ENCODE measurements around the gene ZNHIT6. TPM values are rescaled to one million over a fixed set of nuclear protein-coding genes. Genes with fewer than 3 reads are reported as not detected.
"Not testable (repeated sequence)": the region's sequence is repeated elsewhere in the genome, so short reads cannot be mapped to it uniquely, and the experiment has no call there.

The ZNHIT6 gene
- total RNA-seq, 1 experiment from 2014 or later: 28.0 TPM

DNA sequence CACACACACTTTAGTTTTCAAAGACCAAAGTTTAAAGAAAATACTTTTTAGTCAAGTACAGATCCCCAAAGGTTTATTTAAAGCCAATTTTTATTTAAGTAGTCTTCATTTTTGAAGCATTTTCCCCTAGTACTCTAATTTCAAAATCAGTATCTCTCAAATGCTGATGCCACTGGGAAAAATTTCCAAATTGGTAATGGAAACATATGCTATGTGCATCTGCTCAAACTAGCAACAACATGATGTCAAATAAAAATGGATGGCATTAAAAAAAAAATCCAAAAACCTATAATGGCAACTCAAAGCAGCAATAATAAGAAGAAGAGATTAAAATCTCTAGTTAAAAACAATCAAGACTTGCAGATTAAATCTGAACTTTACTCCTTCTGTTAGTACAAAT, 58.6 kb downstream of the ZNHIT6 start:
- H3K4me3 ChIP-seq (ENCODE audit: low read length): no peak overlapping the region
- no peaks in the 10 kb centered on the region for H3K9me2 ChIP-seq (replicated peaks; ENCODE audit: insufficient read depth, low read length)
- H2AFZ ChIP-seq (ENCODE audit: low read length): no peak overlapping the region
- H3K27me3 ChIP-seq (ENCODE audit: low read length): no peaks in the 10 kb centered on the region
- H3K9me3 ChIP-seq (ENCODE audit: low read length): peaks cover 5% of the 10 kb centered on the region; the same call in 1 of the 2 replicates
- 0 out of 2 replicates have a peak, but pooled peaks cover 3% of the 10 kb centered on the region for H3K79me2 ChIP-seq (ENCODE audit: low read length)
- no peaks in the 10 kb centered on the region for H4K20me1 ChIP-seq (ENCODE audit: insufficient read depth, low read depth, low read length)
- H3K9ac ChIP-seq (ENCODE audit: low read length): no peak overlapping the region
- H3K4me1 ChIP-seq (ENCODE audit: low read length): no peaks in the 10 kb centered on the region
- peaks cover 45% of the 10 kb centered on the region for H3K36me3 ChIP-seq (ENCODE audit: insufficient read depth, low read length)
- no peak overlapping the region for H3K4me2 ChIP-seq (ENCODE audit: low read depth, low read length, poor library complexity, severe bottlenecking)
- no peak overlapping the region for H3K27ac ChIP-seq (ENCODE audit: low read length)
- DNase-seq: no peak

GRCh38 chr1:85641598-85642556, 66.4 kb downstream of the ZNHIT6 start:
- Histone ChIP-seq H3K36me3 (ENCODE audit: insufficient read depth, low read length) (peaks cover 17% of the 10 kb centered on the region), H3K9me3 (ENCODE audit: low read length) (peaks cover 17% of the 10 kb centered on the region), H3K79me2 (ENCODE audit: low read length) (peaks cover 14% of the 10 kb centered on the region)
- DNase-seq; H3K27ac ChIP-seq (ENCODE audit: low read length); H3K4me3 ChIP-seq (ENCODE audit: low read length); H2AFZ ChIP-seq (ENCODE audit: low read length); H3K4me2 ChIP-seq (ENCODE audit: low read depth, low read length, poor library complexity, severe bottlenecking); H3K27me3 ChIP-seq (ENCODE audit: low read length); H3K9ac ChIP-seq (ENCODE audit: low read length); H3K9me2 ChIP-seq (replicated peaks; ENCODE audit: insufficient read depth, low read length); H3K4me1 ChIP-seq (ENCODE audit: low read length); H4K20me1 ChIP-seq (ENCODE audit: insufficient read depth, low read depth, low read length): not testable (repeated sequence)

- H3K4me2 ChIP-seq (ENCODE audit: low read depth, low read length, poor library complexity, severe bottlenecking); H3K4me1 ChIP-seq (ENCODE audit: low read length): not testable (repeated sequence)
These were observed 68.3 kb downstream of the ZNHIT6 start for GRCh38 chr1:85639920-85640319.

GRCh38 chr1:85638412-85638811, 69.8 kb downstream of the ZNHIT6 start:
- Histone ChIP-seq H4K20me1 (ENCODE audit: insufficient read depth, low read depth, low read length) (no peaks in the 10 kb centered on the region), H3K4me3 (ENCODE audit: low read length) (no peak overlapping the region), H3K9ac (ENCODE audit: low read length) (no peak overlapping the region), H2AFZ (ENCODE audit: low read length) (no peak overlapping the region), H3K4me1 (ENCODE audit: low read length) (no peaks in the 10 kb centered on the region), H3K79me2 (ENCODE audit: low read length) (peaks cover 14% of the 10 kb centered on the region), H3K4me2 (ENCODE audit: low read depth, low read length, poor library complexity, severe bottlenecking) (no peak overlapping the region), H3K36me3 (ENCODE audit: insufficient read depth, low read length) (peaks cover 17% of the 10 kb centered on the region), H3K9me2 (replicated peaks; ENCODE audit: insufficient read depth, low read length) (no peaks in the 10 kb centered on the region), H3K9me3 (ENCODE audit: low read length) (peaks cover 17% of the 10 kb centered on the region), H3K27ac (ENCODE audit: low read length) (no peak overlapping the region), H3K27me3 (ENCODE audit: low read length) (no peaks in the 10 kb centered on the region)
- DNase-seq: no peak

More at GRCh38 chr1:85639920-85640319, 68.3 kb downstream of the ZNHIT6 start:
- not testable (repeated sequence) for H3K4me3 ChIP-seq (ENCODE audit: low read length); H2AFZ ChIP-seq (ENCODE audit: low read length); H4K20me1 ChIP-seq (ENCODE audit: insufficient read depth, low read depth, low read length); DNase-seq; H3K27me3 ChIP-seq (ENCODE audit: low read length); H3K9me2 ChIP-seq (replicated peaks; ENCODE audit: insufficient read depth, low read length); H3K27ac ChIP-seq (ENCODE audit: low read length); H3K9ac ChIP-seq (ENCODE audit: low read length)
- Histone ChIP-seq H3K9me3 (ENCODE audit: low read length) (peaks cover 17% of the 10 kb centered on the region), H3K79me2 (ENCODE audit: low read length) (peaks cover 14% of the 10 kb centered on the region), H3K36me3 (ENCODE audit: insufficient read depth, low read length) (peaks cover 17% of the 10 kb centered on the region)

GRCh38 chr1:85630493-85630892, 77.7 kb downstream of the ZNHIT6 start:
- Histone ChIP-seq H3K4me3 (ENCODE audit: low read length) (no peak overlapping the region), H3K4me1 (ENCODE audit: low read length) (peaks cover 5% of the 10 kb centered on the region), H3K4me2 (ENCODE audit: low read depth, low read length, poor library complexity, severe bottlenecking) (no peak overlapping the region), H3K36me3 (ENCODE audit: insufficient read depth, low read length) (no peaks in the 10 kb centered on the region), H3K9me3 (ENCODE audit: low read length) (no peaks in the 10 kb centered on the region), H3K9ac (ENCODE audit: low read length) (no peak overlapping the region), H3K27me3 (ENCODE audit: low read length) (no peaks in the 10 kb centered on the region), H3K79me2 (ENCODE audit: low read length) (no peaks in the 10 kb centered on the region), H4K20me1 (ENCODE audit: insufficient read depth, low read depth, low read length) (no peaks in the 10 kb centered on the region), H3K27ac (ENCODE audit: low read length) (no peak overlapping the region), H2AFZ (ENCODE audit: low read length) (no peak overlapping the region), H3K9me2 (replicated peaks; ENCODE audit: insufficient read depth, low read length) (no peaks in the 10 kb centered on the region)
- DNase-seq: no peak

- H3K4me2 ChIP-seq (ENCODE audit: low read depth, low read length, poor library complexity, severe bottlenecking): no peak overlapping the region
- no peaks in the 10 kb centered on the region for H3K9me3 ChIP-seq (ENCODE audit: low read length)
- no peaks in the 10 kb centered on the region for H3K79me2 ChIP-seq (ENCODE audit: low read length)
- no peak overlapping the region for H3K27ac ChIP-seq (ENCODE audit: low read length)
- no peak overlapping the region for H3K9ac ChIP-seq (ENCODE audit: low read length)
- peaks cover 5% of the 10 kb centered on the region for H3K4me1 ChIP-seq (ENCODE audit: low read length)
- no peaks in the 10 kb centered on the region for H4K20me1 ChIP-seq (ENCODE audit: insufficient read depth, low read depth, low read length)
- H3K36me3 ChIP-seq (ENCODE audit: insufficient read depth, low read length): no peaks in the 10 kb centered on the region
- DNase-seq: no peak
- H3K27me3 ChIP-seq (ENCODE audit: low read length): no peaks in the 10 kb centered on the region
- no peaks in the 10 kb centered on the region for H3K9me2 ChIP-seq (replicated peaks; ENCODE audit: insufficient read depth, low read length)
- H2AFZ ChIP-seq (ENCODE audit: low read length): no peak overlapping the region
- H3K4me3 ChIP-seq (ENCODE audit: low read length): no peak overlapping the region
These were observed 78.7 kb downstream of the ZNHIT6 start for GRCh38 chr1:85629532-85629920.

GRCh38 chr1:85628791-85629531, 79.3 kb downstream of the ZNHIT6 start:
- Histone ChIP-seq H3K4me3 (ENCODE audit: low read length) (no peak overlapping the region), H4K20me1 (ENCODE audit: insufficient read depth, low read depth, low read length) (no peaks in the 10 kb centered on the region), H3K27ac (ENCODE audit: low read length) (no peak overlapping the region), H3K36me3 (ENCODE audit: insufficient read depth, low read length) (no peaks in the 10 kb centered on the region), H3K4me1 (ENCODE audit: low read length) (peaks cover 5% of the 10 kb centered on the region), H3K9me2 (replicated peaks; ENCODE audit: insufficient read depth, low read length) (no peaks in the 10 kb centered on the region), H3K9me3 (ENCODE audit: low read length) (no peaks in the 10 kb centered on the region), H3K4me2 (ENCODE audit: low read depth, low read length, poor library complexity, severe bottlenecking) (no peak overlapping the region), H3K79me2 (ENCODE audit: low read length) (no peaks in the 10 kb centered on the region), H3K9ac (ENCODE audit: low read length) (no peak overlapping the region), H2AFZ (ENCODE audit: low read length) (no peak overlapping the region), H3K27me3 (ENCODE audit: low read length) (no peaks in the 10 kb centered on the region)
- no peak for DNase-seq

- no peak overlapping the region for H3K9ac ChIP-seq (ENCODE audit: low read length)
- no peak overlapping the region for H3K27ac ChIP-seq (ENCODE audit: low read length)
- H3K36me3 ChIP-seq (ENCODE audit: insufficient read depth, low read length): peaks cover 3% of the 10 kb centered on the region; the same call in 1 of the 2 replicates
- no peak for DNase-seq
- no peaks in the 10 kb centered on the region for H3K27me3 ChIP-seq (ENCODE audit: low read length)
- no peaks in the 10 kb centered on the region for H3K9me2 ChIP-seq (replicated peaks; ENCODE audit: insufficient read depth, low read length)
- peaks cover 5% of the 10 kb centered on the region for H3K4me1 ChIP-seq (ENCODE audit: low read length)
- H2AFZ ChIP-seq (ENCODE audit: low read length): no peak overlapping the region
- H4K20me1 ChIP-seq (ENCODE audit: insufficient read depth, low read depth, low read length): no peaks in the 10 kb centered on the region
- no peak overlapping the region for H3K4me3 ChIP-seq (ENCODE audit: low read length)
- H3K79me2 ChIP-seq (ENCODE audit: low read length): no peaks in the 10 kb centered on the region
- no peak overlapping the region for H3K4me2 ChIP-seq (ENCODE audit: low read depth, low read length, poor library complexity, severe bottlenecking)
- peaks cover 5% of the 10 kb centered on the region; the same call in 1 of the 2 replicates for H3K9me3 ChIP-seq (ENCODE audit: low read length)
These were observed 81.4 kb downstream of the ZNHIT6 start for GRCh38 chr1:85626818-85627217.

All from Karpas-422 (cell line).